GM10248 (cell line): ENCODE data around the gene DYNLT4.
"Not testable (repeated sequence)": the region's sequence is repeated elsewhere in the genome, so short reads cannot be mapped to it uniquely, and the experiment has no call there.

Experiments used
- CTCF ChIA-PET: fragments of 300-600 bp; sonication (Branson Sonifier 250); formaldehyde crosslinking; extraction: SDS; loops from one replicate; lab custom pipeline; 2021; ENCODE audit warnings: antibody characterized with exemption; lab: Yijun Ruan, JAX
- POLR2A ChIA-PET: fragments of 350-650 bp; sonication (Branson Sonifier 250); formaldehyde crosslinking; extraction: SDS; loops from one replicate; lab custom pipeline; 2020; ENCODE audit warnings: antibody characterized with exemption; lab: Yijun Ruan, JAX
- DNase-seq: peaks from one replicate; pipeline ENCODE4 v3.0.0; 2012; ENCODE audit errors: extremely low spot score
- TF ChIP-seq, protein P1 (sequence below): IDR thresholded peaks from 2 replicates; pipeline ENCODE4 v1.5.1; 2012; ENCODE audit warnings: mild to moderate bottlenecking, low read depth; ENCODE audit errors: extremely low read depth, missing control alignments, control extremely low read depth

DYNLT4 gene

GRCh38 chr1:44777969-44778635 lies 29.0 kb downstream of the DYNLT4 start:
- ChIA-PET CTCF (interaction anchor here (0.6 to 1.9 kb wide), 5 partner anchors 9 to 22 kb away, joined by 3 to 7 read pairs (median 3); partner anchors contain the start of gene PLK3), POLR2A (no interaction called here)
- no peak for DNase-seq
- TF ChIP-seq, protein P1, sequence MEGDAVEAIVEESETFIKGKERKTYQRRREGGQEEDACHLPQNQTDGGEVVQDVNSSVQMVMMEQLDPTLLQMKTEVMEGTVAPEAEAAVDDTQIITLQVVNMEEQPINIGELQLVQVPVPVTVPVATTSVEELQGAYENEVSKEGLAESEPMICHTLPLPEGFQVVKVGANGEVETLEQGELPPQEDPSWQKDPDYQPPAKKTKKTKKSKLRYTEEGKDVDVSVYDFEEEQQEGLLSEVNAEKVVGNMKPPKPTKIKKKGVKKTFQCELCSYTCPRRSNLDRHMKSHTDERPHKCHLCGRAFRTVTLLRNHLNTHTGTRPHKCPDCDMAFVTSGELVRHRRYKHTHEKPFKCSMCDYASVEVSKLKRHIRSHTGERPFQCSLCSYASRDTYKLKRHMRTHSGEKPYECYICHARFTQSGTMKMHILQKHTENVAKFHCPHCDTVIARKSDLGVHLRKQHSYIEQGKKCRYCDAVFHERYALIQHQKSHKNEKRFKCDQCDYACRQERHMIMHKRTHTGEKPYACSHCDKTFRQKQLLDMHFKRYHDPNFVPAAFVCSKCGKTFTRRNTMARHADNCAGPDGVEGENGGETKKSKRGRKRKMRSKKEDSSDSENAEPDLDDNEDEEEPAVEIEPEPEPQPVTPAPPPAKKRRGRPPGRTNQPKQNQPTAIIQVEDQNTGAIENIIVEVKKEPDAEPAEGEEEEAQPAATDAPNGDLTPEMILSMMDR = no peak

GRCh38 chr1:44777547-44777946 lies 29.6 kb downstream of the DYNLT4 start:
- ChIA-PET CTCF (interaction anchor here (0.6 to 1.9 kb wide), 5 partner anchors 9 to 23 kb away, joined by 3 to 7 read pairs (median 3); partner anchors contain the start of gene PLK3), POLR2A (no interaction called here)
- no peak for DNase-seq
- TF ChIP-seq, protein P1 = no peak

- no peak for DNase-seq
- TF ChIP-seq, protein P1 = no peak
- POLR2A ChIA-PET = interaction anchor here (1.1 to 2.5 kb wide), 5 partner anchors 9 to 55 kb away, joined by 4 to 12 read pairs (median 11); partner anchors contain the start of gene PLK3
- CTCF ChIA-PET = interaction anchor here (1.1 to 3.1 kb wide), 6 partner anchors 9 to 49 kb away, joined by 3 to 13 read pairs (median 4); partner anchors contain the start of gene RNU5D-1
Measured at GRCh38 chr1:44776730-44777068, 30.5 kb downstream of the DYNLT4 start.

- CTCF ChIA-PET = interaction anchor here (0.9 to 3.1 kb wide), 9 partner anchors 9 to 48 kb away, joined by 3 to 13 read pairs (median 4); partner anchors contain the start of genes PLK3 and RNU5D-1
- DNase-seq = no peak
- TF ChIP-seq, protein P1 = no peak
- POLR2A ChIA-PET = interaction anchor here (0.8 to 2.5 kb wide), 14 partner anchors 8 to 55 kb away, joined by 3 to 12 read pairs (median 7); partner anchors contain the start of genes BEST4, BTBD19, PLK3 and RNU5D-1
Measured at GRCh38 chr1:44775930-44776729, 31.0 kb downstream of the DYNLT4 start.

DNA sequence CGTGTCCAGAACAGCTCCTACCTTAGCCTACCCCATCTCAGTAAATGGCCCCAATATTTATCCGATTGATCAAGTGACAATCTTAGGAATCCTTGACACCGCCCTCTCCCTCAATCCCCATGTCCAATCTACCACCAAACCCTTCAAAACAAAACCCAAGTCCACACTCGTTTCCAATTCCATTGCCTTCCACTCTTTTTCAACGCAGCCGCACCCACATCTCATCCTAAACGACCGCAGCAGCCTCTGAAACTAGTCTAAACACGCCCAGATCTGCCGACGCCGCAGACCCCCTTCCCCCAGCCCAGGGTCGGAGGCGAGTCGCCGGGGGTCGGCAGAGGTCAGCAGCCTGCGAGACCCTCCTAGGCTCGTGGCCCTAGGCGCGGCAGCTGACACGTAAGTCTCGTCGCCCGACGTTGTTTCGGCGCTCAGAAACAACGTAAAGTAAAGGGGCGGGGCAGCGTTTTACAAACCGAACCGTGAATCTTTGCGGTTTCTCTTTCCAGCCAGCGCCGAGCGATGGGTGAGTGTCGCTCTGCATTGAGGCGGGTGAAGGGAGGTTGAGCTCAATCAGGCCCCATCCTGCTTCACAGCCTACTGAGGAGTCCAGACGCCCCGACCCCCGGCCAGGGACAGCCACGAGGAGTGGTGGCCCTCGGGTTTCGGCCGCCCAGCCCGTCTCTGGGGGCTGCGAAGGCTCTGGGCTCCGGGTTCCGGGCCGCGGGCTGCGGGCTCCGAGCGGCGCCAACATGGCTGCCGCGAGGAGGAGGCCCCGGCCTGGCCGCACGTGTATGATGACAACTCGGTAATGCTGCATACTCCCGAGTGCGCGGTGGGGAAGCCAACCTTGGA lies 31.8 kb downstream of the DYNLT4 start, which contains the start of gene RPS8:
TSS of gene RPS8 (plus strand) at position 463 of the 852 bp plus-strand sequence. CDS start at position 520, 57 bp downstream.
- ChIA-PET POLR2A (interaction anchor here (0.6 to 2.5 kb wide), 18 partner anchors 9 to 101 kb away, joined by 3 to 12 read pairs (median 5); partner anchors contain the start of genes ARMH1, BEST4, BTBD19 and PLK3), CTCF (interaction anchor here (0.9 to 3.1 kb wide), 9 partner anchors 9 to 47 kb away, joined by 3 to 13 read pairs (median 4); partner anchors contain the start of genes PLK3 and RNU5D-1)
- DNase-seq = peak; percentile 92
- TF ChIP-seq, protein P1 = no peak

GRCh38 chr1:44766421-44766820 lies 40.7 kb downstream of the DYNLT4 start:
- CTCF ChIA-PET = interaction anchor here (0.8 to 2.4 kb wide), 6 partner anchors 12 to 52 kb away, joined by 3 to 8 read pairs (median 4); partner anchors contain the start of genes PLK3 and RNU5D-1
- DNase-seq = not testable (repeated sequence)
- POLR2A ChIA-PET = interaction anchor here (1.3 to 1.7 kb wide), 2 partner anchors 9 to 45 kb away, joined by 3 to 8 read pairs; partner anchors contain the start of gene RPS8
